GM21423 (cell line): ENCODE data around the gene PTPRU.

Experiments used
- ATAC-seq: cut with Tn5 transposase; IDR thresholded peaks from one replicate; pipeline ENCODE4 v1.9.1; 2021; ENCODE audit warnings: mild to moderate bottlenecking, moderate library complexity; ENCODE audit not compliant: unreplicated experiment

The PTPRU gene

DNA sequence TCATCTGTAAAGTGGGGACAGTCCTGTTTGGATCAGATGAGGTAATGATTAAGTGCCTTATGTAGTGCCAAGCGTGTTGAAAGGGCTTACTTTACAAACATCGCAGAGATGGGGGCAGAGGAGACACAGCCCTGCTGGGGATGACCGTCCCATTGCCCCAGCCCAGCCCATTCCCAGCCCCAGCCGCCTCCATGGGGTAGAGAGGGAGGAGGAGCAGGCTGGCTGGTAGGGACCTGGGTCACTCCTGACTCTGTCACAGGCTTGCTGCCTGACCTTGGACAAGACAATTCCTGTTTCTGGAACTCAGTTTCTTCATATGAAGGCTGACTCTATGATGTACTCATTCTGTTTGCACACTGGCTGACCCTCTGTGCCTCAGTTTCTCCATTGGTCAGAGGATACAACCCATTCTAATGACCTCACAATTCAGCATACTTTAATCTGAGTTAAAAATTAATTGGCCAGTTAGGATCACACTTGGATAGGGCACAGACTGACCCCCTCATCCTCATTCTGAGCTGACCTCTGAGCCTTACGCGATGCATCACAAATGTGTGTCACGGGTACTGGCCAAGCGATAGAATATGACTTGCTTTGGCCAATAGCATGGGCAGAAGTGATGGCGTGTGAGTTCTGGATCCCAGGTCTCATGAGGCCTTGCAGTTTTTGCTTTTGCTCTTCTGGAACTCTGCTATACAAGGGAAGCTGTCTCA, 91.1 kb downstream of the PTPRU start:
- ATAC-seq, result no peak

DNA sequence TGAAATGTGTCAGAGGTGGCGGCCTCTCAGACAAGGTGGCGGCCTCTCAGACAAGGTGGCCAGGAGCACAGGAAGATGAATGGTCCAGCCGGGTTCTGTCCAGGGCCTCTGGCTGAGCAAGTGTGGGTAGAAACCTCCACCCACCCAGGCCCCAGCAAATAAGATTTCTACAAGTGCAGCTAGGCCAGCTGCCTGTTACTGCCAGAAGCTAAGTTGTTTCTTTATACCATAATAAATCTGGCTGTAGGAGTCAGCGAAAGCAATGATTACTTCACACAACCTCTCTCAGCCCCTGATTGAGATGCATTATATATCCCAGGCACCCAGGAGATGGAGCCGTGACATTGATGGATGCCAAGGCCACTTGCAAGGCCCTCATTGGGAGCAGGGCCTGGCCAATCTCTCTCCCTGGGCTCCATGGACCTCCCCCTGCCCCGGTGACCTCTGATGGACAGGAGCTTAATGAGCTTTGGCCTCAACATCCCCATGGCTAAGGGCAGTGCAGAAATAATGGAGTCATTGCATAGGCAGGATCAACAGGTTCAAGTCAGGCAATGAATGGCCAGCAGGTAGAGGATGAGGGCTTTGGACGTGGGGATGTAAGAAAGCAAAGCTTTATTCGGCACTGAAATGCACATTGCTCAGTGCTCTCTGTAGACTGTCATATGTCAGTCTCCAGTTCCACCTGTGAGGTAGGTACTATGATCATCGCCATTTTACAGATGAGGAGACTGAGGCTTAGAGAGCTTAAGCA, 92.9 kb downstream of the PTPRU start:
- ATAC-seq, result no peak

DNA sequence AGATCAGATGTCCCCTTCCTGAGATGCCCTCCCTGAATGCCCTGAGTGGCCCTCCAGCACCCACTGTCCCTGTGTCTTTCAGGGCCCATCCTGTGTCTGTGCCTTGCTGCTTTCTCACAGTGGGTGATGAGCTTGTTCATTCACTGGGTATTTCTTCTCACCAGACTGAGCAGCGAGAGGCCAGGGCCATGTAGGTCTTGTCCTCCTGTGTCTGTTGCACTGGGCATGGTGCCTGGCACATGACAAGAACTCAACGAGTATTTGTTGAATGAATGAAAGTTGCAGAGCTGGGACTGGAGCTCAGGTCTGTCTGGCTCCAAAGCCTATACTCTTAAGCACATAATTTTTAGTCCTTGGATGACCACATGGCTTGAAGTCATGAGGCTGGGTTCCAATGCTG, 93.8 kb downstream of the PTPRU start:
- ATAC-seq, result no peak

DNA sequence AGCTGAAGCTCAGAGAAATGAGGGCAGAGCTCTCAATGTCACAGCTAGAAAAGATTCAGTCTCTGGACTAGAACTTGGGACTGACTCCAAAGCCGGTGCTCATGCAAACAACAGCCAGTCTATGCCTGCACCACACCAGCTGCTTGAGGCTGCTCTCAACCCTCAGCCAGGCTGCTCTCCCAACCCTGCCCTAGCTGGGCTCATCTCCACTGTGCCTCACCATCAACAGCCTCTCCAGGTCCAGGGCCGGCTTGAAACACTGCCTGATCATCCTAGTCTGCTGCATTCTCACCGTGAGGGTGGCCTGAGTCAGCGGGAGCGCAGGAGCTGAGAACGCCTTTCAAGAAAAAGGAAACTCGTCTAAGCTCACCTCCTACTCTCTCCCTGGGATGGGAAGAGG, 94.5 kb downstream of the PTPRU start:
- ATAC-seq, result no peak

DNA sequence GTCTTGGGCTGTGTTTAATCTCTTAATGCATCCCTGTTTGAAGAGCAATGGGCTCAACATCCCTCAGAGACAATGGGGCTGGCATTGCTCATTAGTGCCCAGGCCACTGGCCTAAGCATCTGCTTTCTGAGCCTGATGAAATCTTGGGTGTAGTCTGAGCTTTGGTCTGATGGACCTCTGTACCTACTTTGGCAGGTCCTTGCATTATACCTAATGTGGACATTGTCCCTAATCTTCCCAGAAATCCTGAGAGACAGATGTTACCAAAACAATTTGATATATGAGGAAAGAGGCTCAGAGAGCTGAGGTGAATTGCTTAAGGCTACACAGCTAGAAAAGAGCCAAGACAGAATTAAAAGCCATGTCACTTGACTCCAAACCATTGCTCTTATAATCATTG, 95.0 kb downstream of the PTPRU start:
- no peak for ATAC-seq

DNA sequence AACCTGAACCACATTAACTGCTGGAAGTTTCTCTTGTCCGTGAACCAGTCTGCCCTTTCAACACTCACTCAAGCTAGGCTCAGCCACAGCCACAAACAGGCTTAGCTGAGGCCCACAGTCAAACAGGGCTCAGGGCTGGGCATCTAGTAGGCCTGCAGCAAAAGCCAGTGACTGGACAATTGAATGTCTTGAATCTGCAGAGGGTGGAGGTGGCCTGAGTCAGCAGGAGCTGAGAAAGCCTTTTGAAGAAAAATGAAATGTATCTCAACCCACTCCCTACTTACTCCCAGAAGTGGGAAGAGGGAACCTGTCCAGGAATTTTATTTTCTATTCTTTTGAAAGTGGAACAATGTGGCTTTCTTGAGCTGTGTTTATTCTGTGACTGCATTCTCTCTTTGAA, 95.4 kb downstream of the PTPRU start:
- no peak for ATAC-seq

DNA sequence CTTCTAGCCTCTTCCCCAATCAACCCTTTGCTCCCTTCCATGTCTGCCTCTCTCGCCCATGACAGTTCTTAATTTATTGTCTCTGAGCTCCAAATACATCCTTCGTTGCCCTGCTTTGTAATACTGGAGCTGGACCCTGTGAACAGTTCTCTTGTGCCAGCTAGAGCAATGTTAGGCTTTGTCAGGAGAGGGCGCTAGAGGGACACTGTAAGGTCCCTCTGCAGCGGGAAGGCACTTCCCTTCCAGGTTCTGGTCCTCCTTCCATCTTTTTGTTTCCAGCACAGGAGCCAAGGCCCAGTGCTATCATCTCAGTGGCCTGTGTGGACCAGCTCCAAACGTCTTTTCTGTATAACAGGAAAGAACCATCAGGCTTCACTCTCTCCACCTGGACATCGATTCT, 95.9 kb downstream of the PTPRU start:
- ATAC-seq, result no peak

DNA sequence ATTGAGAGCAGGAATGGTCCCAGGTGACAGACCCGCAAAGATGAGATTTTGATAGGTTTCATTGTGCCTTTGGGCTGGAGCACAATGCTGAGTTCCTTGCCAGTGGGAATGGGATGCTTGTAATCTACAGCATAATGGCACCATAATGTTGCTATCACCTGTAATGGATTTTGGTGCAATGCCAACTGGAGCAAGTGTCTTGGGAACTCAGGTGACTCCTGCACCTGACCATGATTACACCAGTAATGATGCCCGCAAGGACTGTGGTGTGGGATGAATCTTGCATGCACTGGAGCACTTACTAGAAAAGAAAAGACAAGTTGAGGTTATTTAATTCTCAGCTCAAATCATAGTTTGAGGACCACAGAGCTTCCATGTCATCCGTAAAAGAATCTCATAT, 96.7 kb downstream of the PTPRU start:
- no peak for ATAC-seq

DNA sequence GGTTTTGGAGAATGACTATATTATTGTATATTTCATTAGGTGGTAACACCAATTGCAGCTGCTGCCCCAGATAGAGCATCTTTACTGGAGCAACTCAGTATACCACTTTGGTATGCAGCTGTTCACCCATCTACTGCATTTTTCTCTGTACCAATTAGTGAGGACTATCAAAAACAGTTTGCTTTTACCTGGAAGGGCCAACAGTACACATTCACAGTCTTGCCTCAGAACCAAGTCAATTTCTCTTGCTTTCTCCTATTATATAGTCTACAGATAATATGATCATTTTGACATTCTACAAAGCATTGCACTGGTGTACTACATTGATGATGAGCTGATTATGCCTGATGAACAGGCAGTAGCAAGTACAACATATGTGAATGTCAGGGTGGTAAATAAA, 99.3 kb downstream of the PTPRU start:
- ATAC-seq, result no peak

DNA sequence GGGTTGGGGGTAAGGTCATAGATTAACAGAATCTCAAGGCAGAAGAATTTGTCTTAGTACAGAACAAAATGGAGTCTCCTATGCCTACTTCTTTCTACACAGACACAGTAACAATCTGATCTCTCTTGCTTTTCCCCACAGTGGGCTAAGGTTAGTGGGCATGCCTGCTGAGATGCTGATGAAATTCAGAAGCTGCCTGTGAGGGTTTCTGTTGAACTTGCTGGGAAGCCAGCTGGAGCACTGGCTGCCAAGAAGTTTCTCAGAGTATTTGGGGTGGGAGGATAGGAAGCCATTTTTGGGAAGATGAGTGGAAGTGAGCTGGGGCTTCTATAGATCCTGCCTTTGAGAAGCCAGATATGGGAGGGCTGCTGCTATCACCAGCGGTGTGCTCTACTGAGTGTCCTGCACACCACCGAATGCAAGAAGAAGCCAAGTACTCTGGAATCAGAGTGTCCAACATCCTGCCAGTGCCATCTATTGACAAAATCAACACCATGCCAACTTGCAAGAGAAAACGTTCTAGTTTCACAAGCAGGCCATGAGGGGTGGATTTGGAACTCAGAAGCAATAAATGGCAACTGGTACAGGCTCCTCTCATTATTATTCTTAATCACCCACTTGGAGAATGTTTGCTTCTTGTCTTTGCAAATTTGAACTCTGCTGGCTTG, 102.7 kb downstream of the PTPRU start:
- no peak for ATAC-seq

DNA sequence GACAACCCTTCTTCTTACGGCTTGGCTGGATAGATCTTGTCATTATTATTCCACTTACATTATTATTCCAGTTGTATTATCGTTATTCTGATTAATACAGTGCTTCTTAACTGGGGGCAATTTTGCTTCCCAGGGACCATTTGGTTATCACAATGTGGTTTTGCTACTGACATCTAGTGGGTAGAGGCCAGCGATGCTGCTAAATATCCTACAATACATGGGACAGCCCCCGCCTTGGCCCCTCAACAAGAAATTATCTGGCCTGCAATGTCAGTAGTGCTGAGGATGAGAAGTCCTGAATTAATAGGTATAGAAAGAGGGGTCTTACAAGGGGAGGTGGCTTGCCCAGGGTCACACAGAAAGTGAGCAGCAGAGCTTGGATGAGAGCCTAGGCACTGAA, 105.6 kb downstream of the PTPRU start:
- ATAC-seq, result no peak

DNA sequence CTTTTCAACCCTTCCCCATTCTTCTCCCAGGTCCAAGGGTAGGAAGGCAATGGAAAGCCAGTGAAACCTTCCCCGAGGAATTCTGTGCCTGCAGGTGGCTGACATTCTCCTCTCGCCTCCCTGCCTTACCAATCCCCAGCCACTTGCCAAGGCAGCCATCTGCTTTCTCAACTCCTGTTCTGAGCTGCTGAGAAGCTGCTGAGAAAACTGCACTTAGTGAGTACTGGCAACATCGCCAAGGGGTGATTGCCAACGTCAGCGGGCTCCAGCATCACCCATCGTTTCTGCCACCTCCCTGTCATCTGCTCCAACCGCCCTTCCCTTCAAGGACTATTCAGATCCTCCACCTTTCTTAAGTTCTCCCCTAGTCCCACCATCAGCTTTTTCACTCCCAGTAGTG, 106.0 kb downstream of the PTPRU start:
- no peak for ATAC-seq

DNA sequence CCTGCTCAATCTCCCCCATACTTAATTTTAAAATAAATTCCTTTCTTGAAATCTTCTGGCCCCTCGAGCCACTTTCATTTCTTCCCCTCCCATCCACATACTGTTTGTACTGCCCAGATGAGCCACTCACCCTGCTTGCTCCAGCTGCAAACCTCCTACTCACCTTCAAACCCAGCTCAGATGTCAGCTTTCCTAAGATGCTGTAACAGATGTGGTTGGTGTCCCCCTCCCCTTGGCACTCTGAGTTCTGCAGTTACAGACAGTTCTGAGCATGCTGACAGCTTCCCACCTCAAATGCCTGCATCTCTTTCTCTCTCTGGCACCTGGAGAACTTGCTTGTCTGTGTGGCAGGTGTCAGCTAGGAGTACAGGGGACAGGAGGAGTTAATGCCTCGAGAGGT, 106.7 kb downstream of the PTPRU start:
- ATAC-seq, result no peak

DNA sequence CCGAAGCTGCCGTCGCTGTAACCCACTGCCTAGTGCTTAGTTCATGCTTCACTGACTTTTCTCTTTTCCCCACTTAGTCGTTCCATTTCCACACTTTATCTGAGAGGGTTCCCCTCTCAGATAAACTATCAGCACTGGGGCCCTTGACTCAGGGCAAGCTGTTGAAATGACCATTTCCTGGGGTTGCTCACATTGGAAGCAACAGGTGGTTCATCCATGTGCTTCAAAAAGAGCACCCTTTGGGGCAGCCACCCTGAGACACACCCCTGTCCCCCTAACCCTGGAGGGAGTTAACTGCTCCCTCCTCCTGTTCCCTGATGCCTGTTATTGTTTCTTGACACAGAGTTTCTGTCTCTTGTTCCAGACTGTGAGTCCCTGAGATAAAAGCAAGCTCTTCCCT, 107.2 kb downstream of the PTPRU start:
- no peak for ATAC-seq

DNA sequence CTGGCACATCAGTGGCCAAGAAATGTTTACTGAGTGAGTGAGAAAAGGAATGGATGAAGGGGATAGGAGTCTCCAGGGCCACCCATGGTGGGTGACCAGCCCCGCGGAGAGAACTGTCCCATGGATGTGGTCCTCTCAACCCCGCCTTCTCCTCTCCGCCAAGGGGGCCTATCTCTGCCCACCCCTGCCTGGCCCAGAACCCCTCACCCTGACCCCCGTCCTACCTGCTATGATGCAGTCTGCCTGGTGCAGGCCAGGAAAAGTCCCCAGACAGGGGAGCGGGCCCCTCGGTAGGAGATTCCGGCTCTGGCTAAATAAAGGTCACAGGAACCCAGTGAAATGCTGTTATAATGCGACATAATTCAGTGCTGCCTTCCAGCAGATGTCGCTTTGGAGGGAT, 107.6 kb downstream of the PTPRU start:
- no peak for ATAC-seq

DNA sequence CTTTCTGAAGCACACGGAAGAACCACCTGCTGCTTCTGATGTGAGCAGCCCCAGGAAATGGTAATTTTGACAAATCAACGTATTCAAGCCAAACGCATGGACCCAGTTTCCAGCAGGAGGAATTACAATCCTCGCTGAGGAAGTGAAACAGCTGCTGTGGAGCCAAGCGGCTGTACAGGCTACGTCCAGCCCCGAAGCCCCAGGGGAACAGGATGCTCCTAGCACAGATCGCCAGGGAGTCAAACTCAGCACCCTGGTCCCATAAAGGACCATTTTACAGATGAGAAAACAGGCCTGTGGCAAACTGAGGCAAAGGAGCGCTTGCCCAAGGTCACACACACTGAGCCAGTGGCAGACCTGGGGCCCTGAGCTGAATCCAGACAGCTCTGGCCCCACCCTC, 108.0 kb downstream of the PTPRU start:
- ATAC-seq, result no peak

DNA sequence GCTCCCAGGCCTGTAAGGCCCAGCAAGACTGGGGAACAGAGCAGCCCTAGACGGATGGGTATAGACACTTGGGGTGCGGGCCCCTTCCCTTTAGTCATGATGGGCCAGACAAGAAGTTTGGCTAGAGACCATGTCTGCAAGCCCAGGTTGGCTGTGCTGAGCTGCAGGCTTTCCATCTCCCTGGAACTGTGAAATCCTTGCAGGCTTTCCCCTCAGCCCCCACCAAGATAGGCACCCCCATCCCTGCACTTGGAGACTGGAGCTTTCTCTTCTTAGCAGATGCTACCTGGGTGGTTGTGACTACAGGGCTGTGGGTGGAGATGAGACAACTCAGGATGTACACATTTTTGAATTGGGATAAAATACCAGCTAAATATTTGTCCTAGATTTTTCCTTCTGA, 110.3 kb downstream of the PTPRU start:
- no peak for ATAC-seq

DNA sequence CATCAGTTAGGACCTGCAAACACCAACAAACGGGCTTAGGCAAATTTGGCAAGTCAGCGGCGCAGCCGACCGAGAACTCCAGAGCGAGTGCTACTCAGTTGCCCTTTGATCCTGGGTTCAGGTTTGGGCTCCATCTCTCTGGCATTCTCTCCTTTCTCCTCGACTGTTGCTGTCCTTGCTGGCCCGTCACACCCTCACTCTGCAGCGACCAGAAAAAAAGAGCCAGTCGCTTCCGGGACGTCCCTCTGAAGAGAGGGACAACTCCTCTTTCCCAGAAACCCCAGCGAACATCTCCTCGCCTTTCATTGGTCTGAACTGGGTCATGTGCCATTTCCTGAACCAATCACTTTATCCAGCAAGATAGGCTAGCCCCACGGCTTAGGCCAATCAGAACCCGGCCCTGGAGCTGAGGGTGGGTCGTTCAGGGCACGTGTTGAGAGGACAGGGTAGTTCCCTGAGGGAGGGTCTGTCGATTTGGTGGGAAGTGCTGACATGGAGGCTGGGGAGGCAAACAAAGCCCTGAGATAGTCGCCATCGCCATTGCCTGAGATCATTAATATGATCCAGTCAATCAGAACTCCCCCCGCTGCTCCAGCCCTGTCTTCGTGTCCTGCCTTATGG, 113.7 kb downstream of the PTPRU start:
- no peak for ATAC-seq

DNA sequence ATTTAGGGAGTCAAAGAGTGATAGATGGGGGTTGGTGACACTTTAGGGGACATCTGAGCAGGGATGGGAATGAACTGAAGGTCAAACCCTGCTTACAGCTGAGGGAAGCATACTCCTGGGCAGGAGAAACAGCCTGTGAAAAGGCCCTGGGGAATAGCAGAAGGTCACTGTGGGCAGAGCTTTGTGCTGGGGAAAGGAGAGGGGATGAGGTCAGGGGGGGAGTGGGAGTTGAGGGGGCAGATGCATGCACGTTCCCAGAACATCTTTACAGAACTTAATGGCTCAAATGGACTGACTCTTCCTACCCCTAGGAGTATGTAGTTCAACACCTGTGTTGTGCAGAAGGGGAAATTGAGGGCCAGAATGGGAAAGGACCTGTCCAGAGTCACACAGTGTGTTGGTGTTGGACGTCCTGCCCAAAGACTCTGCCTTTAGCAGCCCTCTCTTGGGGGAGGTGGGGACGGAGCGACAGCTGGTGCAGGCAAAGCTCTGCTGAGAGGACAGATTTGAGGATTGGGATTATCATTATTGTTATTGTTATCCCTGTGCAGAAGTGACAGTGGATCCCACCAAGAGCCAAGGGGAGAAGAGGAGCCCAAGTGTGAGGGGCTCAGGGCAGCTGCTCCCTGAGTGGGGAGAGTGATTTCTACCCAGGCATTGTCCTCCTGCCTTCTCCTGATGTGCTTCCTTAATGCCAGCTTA, 116.5 kb downstream of the PTPRU start:
- ATAC-seq, result no peak

DNA sequence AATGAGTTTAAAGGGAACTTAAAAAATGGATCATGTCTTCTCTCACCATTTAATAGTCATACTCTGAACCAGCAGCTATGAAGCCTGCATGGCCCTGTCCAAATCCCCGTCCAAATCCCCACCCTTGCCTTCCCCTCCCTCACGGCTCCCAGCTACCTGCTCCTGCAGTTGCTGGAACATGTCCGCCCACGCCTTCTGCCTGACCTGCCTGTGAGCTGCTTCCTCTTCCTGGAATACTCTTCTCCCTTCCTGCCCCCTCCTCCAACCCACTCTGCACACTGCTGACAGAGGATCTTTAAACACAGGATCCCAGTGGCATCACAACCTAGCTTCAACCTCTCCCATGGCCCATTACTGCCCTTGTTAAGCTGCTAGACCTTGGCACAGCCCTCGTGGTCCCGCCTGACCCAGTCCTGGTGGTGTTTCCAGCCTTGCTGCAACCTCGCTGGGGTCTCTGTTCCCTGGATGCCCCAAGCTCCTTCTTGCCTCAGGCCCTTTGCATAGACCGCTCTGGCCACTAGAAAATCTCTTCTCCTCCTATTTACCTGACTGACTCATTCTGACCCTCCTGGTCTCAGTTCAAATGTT, 118.3 kb downstream of the PTPRU start:
- no peak for ATAC-seq

DNA sequence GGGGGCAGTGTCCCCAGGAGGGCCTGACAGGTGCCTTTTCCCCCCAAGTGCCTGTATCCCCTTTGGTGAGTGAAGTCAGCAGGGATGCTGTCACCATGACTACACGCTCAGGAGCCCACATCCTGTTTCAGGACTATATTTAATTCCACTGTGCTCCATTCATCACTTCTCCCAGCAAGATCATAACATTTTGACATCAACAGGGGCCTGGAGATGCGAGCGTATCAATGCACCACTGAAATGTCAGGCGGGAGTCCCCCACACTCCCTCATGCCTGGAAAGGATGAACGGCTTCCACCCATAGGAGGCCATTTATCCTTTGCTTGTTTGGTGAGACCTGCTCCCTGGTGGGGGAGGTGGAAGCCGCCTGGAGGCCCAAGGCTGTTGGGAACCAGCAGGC, 119.1 kb downstream of the PTPRU start:
- ATAC-seq, result no peak
